Measurements from ENCODE around the gene CLEC6A.
"Not testable (repeated sequence)": the region's sequence is repeated elsewhere in the genome, so short reads cannot be mapped to it uniquely, and the experiment has no call there.

CLEC6A gene

DNA sequence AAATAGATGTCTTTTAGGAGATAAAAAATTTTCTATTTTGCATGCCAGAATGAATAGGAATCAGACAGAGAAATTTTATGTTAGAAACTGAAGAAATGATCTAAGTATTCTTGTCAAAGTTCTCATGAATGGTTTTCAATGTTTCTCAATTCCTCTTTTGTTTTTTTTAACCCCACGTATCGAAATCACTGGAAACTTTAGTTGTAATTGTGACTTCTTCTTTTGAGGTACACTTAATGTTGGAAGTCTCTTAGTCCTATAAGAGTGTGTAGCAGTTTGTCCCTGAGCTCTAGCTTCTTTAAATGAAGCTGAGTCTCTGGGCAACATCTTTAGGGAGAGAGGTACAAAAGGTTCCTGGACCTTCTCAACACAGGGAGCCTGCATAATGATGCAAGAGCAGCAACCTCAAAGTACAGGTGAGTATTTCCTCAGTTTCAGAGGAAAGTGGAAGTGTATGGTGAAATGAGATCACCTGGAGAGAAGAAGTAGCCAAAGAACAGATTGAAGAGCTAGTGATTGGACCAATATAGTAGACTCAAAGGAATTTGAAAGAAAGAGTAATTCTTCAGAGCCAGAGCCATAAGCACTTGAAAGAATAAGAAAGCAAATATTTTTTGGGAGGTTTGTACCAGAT, at the start of gene CLEC6A:
TSS of gene CLEC6A (plus strand) at position 236 of the 634 bp plus-strand sequence. CDS start at position 386, 150 bp downstream.
- no peak for DNase-seq
- intact Hi-C loops (cut with DNase I): no loop called here

DNA sequence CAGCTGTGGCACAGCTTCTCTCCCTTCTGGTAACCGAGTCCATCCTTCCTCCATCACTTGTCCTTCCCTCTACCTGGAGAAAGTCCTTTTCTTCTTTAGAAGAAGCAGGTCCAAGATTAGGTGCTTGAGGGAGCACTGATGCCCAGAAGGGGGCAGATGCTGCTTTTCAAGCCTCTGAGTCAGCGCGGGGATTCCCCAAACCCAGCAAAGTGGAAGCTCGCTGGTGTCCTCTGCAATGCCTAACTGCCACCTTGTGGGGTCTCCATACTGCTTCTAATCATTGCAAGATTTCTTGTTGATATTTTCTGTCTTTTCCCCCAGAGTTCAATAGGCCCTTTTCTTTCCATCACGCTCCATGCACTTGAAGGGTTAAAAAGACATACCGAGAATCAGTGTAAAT, 36.2 kb upstream of the CLEC6A start:
- intact Hi-C loops (cut with DNase I): not testable (repeated sequence)

DNA sequence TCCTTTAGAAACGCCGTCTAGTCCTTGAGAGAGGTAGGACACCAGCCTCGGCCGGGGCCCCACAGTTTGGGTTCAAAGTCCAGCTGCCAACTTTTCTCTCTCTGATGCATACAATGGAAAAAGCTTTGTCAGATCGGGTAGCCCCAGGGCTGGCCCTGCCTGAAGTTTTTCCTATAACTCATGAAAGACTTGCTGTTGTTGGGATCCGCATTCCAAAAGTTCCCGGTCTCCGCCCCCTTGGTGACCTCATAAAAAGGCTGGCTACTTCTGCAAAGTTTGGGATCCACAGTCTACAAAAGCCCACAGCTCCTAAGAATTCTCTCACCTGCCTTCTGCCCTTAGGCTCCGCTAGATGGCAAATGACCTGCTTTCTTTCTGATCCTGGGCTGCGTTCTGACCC, 35.3 kb upstream of the CLEC6A start:
- intact Hi-C loops (cut with DNase I): no loop called here
- DNase-seq: no peak

More for the DNA sequence above, 36.2 kb upstream of the CLEC6A start:
- not testable (repeated sequence) for DNase-seq

DNA sequence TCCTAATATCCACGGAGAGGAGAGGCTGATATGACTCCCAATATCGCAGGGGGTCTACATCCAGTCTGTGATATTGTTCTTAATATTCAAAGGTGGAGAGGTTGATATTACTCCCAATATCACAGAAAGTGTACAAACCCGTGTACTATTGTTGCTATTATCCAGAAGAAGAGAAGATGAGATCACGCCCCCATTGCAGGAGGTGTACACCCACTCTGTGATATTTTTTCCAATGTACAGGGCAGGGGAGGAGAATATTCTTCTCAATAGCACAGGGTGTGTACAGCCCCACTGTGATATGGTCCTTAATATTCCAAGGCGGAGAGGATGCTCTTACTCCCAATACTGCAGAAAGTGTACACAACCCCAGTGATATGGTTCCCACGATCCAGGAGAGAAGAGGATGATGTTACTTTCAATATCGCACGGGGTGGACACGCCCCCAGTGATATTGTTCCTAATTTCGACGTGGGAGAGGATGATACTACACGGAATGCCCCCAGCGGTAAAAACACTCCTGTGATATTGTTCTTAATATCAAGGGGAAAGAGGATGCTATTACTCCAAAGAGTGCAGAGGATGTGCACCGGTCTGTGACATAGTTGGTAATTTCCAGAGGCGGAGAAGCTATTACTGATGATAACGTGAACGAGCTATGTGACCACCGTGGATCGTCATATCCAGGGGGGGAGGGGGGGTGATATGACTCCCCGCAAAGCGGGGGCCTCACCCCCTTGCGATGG, 11.1 kb upstream of the CLEC6A start:
- intact Hi-C loops (cut with DNase I): not testable (repeated sequence)
- DNase-seq: peak in 1 of 42 donors; percentile 3

DNA sequence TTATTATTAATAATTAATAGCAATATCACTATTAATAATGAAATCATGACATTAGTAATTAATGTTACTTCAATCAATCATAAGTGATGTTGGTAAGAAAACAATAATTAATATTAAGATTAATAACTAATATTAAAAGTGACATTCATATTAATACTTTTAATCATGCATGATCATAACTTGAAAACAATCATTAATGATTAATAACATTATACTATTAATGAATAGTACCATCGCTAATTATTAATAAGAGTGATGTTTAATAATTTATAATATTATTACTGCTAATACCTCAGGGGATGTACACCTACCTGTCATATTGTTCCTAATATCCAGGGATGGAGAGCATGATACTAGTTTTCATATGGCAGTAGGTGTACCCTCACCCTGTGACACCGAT, 10.0 kb upstream of the CLEC6A start:
- no peak for DNase-seq
- intact Hi-C loops (cut with DNase I): no loop called here

DNA sequence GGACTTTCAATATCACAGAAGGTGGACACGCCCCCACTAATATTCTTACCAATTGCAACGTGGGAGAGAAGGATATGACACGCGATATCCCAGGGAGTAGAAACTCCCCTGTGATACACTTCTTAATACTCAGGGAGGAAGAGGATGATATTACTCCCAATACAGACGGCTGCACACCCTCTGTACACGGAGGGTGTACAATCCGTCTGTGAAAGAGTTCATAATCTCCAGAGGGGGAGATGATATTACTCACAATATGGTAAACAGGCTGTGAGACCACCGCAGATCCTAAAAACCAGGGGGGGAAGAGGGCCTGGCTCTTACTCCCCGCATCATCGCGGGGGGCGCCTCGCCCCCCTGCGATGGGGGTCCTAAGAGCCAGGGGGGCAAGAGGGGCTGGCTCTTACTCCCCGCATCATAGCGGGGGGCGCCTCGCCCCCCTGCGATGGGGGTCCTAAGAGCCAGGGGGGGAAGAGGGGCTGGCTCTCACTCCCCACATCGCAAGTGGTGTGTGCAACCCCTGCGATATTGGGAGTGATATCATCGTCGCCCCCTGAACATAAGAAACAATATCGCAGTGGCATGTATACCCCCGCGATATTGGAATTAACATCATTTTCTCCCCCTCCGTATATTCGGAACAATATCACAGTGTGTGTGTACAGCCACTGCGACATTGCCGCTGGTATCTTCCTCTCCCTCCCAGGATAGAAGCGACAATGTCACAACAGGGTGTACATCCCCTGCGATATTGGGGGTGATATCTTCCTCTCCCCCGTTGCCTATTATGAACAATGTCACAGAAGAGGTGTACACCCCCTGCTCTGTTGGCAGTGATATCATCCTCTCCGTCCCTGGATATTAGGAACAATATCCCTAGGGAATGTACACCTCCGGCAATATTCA, 8.9 kb upstream of the CLEC6A start:
- no peak for DNase-seq
- intact Hi-C loops (cut with DNase I): no loop called here

DNA sequence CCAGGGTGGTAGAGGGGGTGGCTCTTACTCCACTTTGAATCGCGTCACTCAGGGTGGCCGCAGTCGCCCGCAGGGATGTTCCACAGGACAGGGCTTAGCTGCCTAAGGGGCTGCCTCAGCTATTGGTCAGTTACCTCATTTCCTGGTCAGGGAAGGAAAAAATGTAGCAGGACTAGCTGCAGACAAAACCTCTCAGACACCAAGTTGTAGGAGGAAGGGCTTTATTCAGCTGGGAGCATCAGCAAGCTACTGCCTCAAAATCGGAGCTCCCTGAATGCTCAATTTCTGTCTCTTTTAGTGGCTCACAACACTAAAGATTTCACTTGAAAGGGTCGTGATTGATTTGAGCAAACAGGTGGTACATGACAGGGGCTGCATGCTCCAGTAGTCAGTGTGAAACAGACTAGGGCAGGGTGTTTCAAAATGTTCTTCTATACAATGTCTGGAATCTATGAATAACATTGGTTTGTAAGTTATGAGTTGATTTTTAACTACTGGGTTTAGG, 6.4 kb upstream of the CLEC6A start:
- DNase-seq: no peak
- intact Hi-C loops (cut with DNase I): no loop called here

DNA sequence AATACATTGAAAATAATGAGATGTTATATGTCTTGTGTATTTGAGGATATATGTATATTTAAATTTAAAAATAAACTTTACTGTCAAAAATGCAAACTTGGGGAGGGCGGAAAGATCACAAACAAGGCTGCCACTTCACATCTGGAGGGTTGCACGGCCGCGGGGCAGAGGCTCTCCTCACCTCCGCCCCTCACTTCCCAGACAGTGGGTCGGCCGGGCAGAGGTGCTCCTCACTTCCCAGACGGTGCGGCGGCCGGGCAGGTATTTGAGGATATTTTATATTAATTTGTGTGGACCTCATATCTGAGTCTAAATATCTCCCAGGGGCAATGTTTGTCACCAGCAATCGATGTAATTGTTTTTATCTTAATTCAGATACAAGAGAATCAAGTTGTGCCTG, 3.7 kb upstream of the CLEC6A start:
- intact Hi-C loops (cut with DNase I): no loop called here
- DNase-seq: no peak

DNA sequence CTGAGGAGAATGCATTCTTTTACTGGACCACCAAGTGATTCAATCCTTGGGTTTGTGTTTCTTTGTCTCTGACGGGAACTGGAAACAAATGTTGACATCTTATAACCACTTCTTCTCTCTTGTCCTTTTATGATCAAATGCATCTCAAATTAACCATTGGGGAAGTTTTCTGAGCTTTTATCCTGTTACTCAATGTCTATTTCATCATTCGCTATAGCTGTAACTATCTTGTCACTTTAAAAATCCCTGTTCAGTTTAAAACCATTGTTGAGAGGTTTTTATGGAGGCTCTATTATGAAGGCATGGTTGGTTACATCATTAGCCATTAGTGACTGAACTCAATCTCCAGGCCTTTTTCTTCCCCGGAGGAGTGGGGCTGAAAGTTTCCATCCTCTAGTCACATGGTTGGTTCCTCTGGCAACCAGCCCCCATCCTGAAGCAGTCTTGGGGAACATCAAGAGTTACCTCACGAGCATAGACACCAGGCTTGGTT, 2.7 kb upstream of the CLEC6A start:
- DNase-seq: peak in 2 of 42 donors; percentile 9 to 25
- intact Hi-C loops (cut with DNase I): no loop called here

DNA sequence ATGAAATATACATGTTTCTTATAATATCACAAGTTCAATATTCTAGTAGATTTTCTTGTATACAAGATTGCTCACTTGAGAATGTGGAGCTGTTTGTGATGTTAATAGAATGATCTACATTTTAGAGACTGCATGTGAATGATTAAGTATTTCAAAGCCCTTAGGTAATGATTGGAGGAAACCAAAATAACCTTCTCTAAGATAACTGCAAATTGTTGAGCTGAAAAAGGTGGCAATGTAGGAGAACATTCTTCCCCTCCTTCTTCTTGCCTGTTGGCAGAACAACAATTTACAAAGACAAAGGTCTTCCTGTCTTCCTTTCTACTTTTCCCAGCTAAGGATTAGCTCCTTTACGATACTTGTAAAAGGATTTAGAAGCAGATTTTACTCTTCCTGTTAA, 2.0 kb upstream of the CLEC6A start:
- DNase-seq: no peak
- intact Hi-C loops (cut with DNase I): no loop called here

DNA sequence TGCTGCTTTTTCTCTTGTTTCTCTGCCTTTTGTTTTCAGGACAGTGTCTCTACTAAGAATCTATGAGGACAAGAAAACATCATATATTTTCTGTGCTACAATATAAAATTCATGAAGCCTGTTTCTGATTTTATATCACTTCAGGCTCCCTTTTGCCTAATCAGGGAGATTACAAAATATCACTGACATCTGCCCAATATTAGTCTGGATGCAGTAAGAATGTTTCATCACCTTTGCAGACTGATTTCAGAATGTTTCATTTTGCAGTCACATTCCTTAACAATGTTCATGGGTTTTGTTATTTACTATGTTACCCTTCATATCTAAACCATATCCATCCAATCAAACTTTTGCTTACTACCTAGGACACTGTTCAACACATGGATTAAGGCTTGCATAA, 491 bp upstream of the CLEC6A start:
- no peak for DNase-seq
- intact Hi-C loops (cut with DNase I): no loop called here

DNA sequence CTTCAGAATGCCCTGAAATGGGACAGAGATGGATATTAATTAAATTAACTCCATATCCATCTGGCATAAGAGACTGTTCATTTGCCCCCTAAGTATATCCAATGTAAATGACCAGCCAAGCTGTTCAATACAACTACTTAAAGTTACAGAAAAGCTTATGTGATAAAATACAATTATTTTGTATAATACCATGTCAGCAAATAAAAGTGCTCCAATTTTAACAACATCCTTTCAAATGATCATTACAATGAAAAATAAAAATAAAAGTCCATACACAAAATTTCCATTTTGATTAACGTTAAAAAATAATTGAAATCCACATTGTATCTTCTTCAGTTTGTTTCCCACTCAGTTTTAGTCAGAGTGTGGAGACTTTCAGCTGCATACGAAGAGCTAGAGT, 5.7 kb downstream of the CLEC6A start:
- DNase-seq: no peak
- intact Hi-C loops (cut with DNase I): no loop called here

DNA sequence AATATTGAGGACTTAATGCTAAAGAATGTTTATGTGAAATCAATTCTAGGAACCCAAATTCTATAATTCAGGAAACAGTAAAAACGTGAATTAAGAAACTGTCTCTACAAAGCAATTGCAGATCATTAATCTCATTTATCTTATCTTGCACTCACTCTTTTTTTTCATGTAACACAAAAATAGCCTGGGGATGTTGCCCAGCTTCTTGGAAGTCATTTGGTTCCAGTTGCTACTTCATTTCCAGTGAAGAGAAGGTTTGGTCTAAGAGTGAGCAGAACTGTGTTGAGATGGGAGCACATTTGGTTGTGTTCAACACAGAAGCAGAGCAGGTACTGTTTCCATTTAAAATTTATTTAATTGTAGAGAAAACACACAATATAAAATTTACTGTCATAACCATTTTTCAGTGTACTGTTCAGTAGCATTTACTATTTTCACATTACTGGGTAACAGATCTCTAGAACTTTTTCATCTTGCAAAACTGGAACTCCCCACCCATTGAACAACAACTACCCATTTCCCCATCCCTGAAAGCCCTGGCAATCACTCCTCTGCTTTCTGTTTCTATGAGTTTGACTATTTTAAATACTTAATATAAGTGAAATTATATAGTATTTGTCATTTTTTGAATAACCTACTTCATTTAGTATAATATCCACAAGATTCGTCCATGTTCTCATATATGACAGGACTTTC, 9.7 kb downstream of the CLEC6A start:
- intact Hi-C loops (cut with DNase I): no loop called here
- no peak for DNase-seq

DNA sequence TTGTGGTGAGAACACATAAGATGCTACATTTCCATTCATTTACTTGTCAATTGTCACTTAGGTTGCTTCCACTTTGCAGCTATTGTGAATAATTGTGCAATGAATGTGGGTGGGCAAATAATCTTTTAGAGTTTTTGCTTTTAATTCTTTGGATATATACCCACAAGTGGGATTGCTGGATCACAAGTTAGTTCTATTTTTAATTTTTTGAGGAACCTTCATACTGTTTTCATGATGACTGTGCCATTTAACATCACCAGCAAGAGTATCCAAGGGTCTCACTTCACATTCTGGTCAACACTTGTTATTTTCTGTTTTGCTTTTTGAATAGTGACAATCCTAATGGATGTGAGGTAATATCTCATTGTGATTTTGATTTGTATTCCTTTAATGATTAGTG, 10.5 kb downstream of the CLEC6A start:
- no peak for DNase-seq
- intact Hi-C loops (cut with DNase I): no loop called here

DNA sequence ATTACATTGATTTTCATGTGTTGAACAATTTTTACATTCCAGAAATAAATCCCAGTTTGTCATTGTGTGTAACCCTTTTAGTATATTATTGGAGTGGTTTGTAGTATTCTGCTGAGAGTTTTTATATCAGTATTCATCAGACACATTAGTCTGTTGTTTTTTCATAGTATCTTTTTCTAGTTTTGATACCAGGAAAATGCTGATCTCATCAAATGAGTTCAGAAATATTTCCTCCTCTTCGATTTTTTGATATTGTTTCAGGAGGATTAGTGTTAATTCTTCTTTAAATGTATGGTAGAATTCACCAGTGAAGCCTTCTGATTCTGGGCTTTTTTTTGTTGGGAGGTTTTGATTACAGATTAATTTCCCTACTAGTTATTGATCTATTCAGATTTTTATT, 15.3 kb downstream of the CLEC6A start:
- DNase-seq: no peak
- intact Hi-C loops (cut with DNase I): no loop called here

DNA sequence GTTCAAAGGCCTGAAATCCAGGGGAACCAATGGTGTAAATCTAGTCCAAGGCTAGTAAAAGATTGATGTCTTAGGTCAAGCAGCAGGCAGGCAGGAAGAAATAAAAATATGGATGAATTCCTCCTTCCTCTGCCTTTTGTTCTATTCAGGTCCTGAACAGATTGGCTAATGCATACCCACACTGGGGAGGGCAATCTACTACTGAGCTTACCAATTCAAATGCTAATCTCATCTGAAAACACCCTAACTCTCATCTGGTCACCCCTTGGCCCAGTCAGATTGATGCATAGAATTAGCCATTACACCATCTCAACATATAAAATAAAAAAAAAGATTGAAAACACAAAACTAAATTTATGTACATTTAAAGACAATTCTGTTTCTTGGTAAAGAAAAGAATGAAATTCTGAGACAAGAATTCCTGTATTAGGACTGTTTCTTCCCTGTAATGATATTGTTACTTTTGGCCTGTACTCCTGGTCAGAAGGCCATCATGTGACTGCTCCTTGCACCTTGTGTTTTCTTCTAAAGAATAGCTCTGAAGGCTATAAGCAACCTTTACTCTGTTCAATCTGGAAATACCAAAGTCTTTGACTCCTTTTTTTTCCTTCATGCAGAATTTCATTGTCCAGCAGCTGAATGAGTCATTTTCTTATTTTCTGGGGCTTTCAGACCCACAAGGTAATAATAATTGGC, 19.9 kb downstream of the CLEC6A start:
- DNase-seq: no peak
- intact Hi-C loops (cut with DNase I): no loop called here

DNA sequence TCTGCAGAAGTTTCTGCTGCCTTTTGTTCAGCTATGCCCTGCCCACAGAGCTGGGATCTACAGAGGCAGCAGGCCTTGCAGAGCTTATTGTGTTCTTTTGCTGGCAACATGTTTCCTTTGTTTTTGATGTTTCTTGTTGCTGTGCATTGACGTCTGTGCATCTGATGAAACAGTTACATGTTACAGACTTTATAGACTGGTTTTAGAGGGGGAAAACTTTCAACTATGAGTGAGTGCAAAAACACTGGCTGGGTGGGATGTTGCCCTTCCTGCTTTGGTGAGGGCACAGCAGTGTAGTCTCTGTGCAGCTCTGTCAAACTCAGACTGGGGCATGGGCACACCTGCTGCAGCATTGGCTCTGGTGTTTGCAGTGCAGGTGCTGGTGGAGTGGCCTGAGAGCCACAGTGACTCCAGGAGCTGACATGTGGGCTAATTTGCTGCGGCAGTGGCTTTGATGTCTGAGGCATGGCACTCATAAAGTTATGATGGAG, 26.9 kb downstream of the CLEC6A start:
- intact Hi-C loops (cut with DNase I): no loop called here
- no peak for DNase-seq

DNA sequence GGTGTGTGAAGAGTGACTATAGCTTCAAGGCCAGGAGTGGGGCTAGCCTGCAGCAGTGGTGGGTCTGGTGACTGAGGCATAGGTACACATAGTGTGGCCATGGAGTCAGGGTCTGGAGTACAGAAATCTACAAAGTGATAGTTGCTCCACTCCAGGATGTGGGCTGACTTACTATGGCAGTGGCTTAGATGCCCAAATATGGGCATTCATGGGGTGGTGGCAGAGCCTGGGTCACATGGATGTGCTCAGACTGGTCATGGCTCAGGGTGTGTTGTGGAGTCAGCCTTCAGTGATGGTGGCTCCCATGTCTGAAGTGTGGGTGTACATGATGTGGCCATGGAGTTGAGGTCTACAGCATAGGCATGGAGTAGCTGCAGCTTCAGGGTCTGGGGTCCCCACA, 27.3 kb downstream of the CLEC6A start:
- intact Hi-C loops (cut with DNase I): no loop called here
- DNase-seq: no peak

Data from head of caudate nucleus (tissue), 42 donors.